GM18951 (cell line): ENCODE data around the gene LRTM2.

Experiments used
- POLR2A ChIP-seq: IDR thresholded peaks from 4 replicates; pipeline ENCODE4 v1.6.1; 2011; ENCODE audit warnings: mild to moderate bottlenecking; ENCODE audit not compliant: insufficient read length, insufficient read depth; ENCODE audit errors: extremely low read depth
- in situ Hi-C: fragments of 300-500 bp; cut with MboI; formaldehyde crosslinking; loops from one replicate; pipeline ENCODE4 v1.12.0; 2022; ENCODE audit warnings: low sequenced_read_pairs, mixed read lengths, inconsistent platforms; ENCODE audit not compliant: unreplicated experiment

LRTM2 gene

GRCh38 chr12:1803736-1804135, 16.6 kb upstream of the LRTM2 start:
- TF ChIP-seq POLR2A, result no peak
- in situ Hi-C loops, result loop anchor here (25.0 kb wide), 1 partner anchor 509 kb away; no protein-coding TSS in a partner anchor

- in situ Hi-C loops, result loop anchor here (25.0 kb wide), 1 partner anchor 508 kb away; no protein-coding TSS in a partner anchor
- peak; percentile 47 for TF ChIP-seq POLR2A
These were observed 15.6 kb upstream of the LRTM2 start for GRCh38 chr12:1804545-1805332.

GRCh38 chr12:1805441-1806081, 14.8 kb upstream of the LRTM2 start:
- no peak for TF ChIP-seq POLR2A
- in situ Hi-C loops, result loop anchor here (25.0 kb wide), 1 partner anchor 507 kb away; no protein-coding TSS in a partner anchor

- no peak for TF ChIP-seq POLR2A
- in situ Hi-C loops, result loop anchor here (25.0 kb wide), 1 partner anchor 506 kb away; no protein-coding TSS in a partner anchor
These were observed 13.9 kb upstream of the LRTM2 start for GRCh38 chr12:1806301-1807086.

- in situ Hi-C loops, result loop anchor here (25.0 kb wide), 1 partner anchor 505 kb away; no protein-coding TSS in a partner anchor
- TF ChIP-seq POLR2A, result no peak
These were observed 13.1 kb upstream of the LRTM2 start for GRCh38 chr12:1807087-1807860.

GRCh38 chr12:1808036-1808797, 12.1 kb upstream of the LRTM2 start:
- TF ChIP-seq POLR2A, result no peak
- in situ Hi-C loops, result loop anchor here (25.0 kb wide), 1 partner anchor 504 kb away; no protein-coding TSS in a partner anchor

- no peak for TF ChIP-seq POLR2A
- in situ Hi-C loops, result loop anchor here (25.0 kb wide), 1 partner anchor 503 kb away; no protein-coding TSS in a partner anchor
These were observed 11.4 kb upstream of the LRTM2 start for GRCh38 chr12:1808798-1809480.

- in situ Hi-C loops, result loop anchor here (25.0 kb wide), 1 partner anchor 503 kb away; no protein-coding TSS in a partner anchor
- no peak for TF ChIP-seq POLR2A
These were observed 10.7 kb upstream of the LRTM2 start for GRCh38 chr12:1809591-1810190.

GRCh38 chr12:1810201-1810930, 10.0 kb upstream of the LRTM2 start:
- TF ChIP-seq POLR2A, result no peak
- in situ Hi-C loops, result loop anchor here (25.0 kb wide), 1 partner anchor 502 kb away; no protein-coding TSS in a partner anchor

- TF ChIP-seq POLR2A, result no peak
- in situ Hi-C loops, result loop anchor here (25.0 kb wide), 1 partner anchor 501 kb away; no protein-coding TSS in a partner anchor
These were observed 9.5 kb upstream of the LRTM2 start for GRCh38 chr12:1810931-1811280.
